Right ventricle myocardium superior (tissue), 1 donor: ENCODE data around the gene CBX8. TPM values are rescaled to one million over a fixed set of nuclear protein-coding genes. Genes with fewer than 3 reads are reported as not detected.
A peak's percentile ranks its signal among the peaks of the same experiment; 100 is the strongest.

Source experiments
- ATAC-seq: fragments of 200-7000 bp; cut with Tn5 transposase; one replicate; pipeline ENCODE4 v1.9.1; 2020; ENCODE audit warnings: mild to moderate bottlenecking; ENCODE audit not compliant: poor library complexity
- DNase-seq: peaks from one replicate; pipeline ENCODE4 v3.0.0-alpha.2; 2020
- intact Hi-C: fragments of 100-400 bp; cut with DNase I; formaldehyde crosslinking; loops from one replicate; pipeline ENCODE4 v1.11.2; 2022
- total RNA-seq: library from RNA; stranded (reverse); fragmentation: NEBNext Ultra II Directional; extraction: Animal tissue kit (Norgen Biotek cat#: 25700); gene quantifications from one replicate; pipeline ENCODE4 v1.2.1, GENCODE V29; 2021
- donor health status: DM: no; HTN: yes; CAD: no; lungs with severe emphysema.

Gene CBX8
- total RNA-seq, 1 donor from 2014 or later = 6.2 TPM

GRCh38 chr17:79749958-79750357, 46.9 kb downstream of the CBX8 start:
- intact Hi-C loops = no loop called here
- ATAC-seq (no peak), DNase-seq (peak; percentile 5)

- ATAC-seq = no peak
- no peak for DNase-seq
- intact Hi-C loops = no loop called here
Observed at GRCh38 chr17:79749156-79749815, 47.6 kb downstream of the CBX8 start.

- intact Hi-C loops = no loop called here
- DNase-seq (no peak), ATAC-seq (no peak)
Observed at GRCh38 chr17:79748295-79749099, 48.4 kb downstream of the CBX8 start.

GRCh38 chr17:79747508-79748294, 49.2 kb downstream of the CBX8 start:
- intact Hi-C loops = no loop called here

GRCh38 chr17:79746889-79747507, 49.9 kb downstream of the CBX8 start:
- ATAC-seq = no peak
- DNase-seq = no peak
- intact Hi-C loops = no loop called here

More at GRCh38 chr17:79747508-79748294, 49.2 kb downstream of the CBX8 start:
- no peak for DNase-seq
- no peak for ATAC-seq

GRCh38 chr17:79745641-79746105, 51.2 kb downstream of the CBX8 start:
- intact Hi-C loops = no loop called here
- ATAC-seq (no peak), DNase-seq (no peak)

GRCh38 chr17:79743614-79744013, 53.3 kb downstream of the CBX8 start:
- ATAC-seq (no peak), DNase-seq (no peak)
- intact Hi-C loops = loop anchor here (5.0 kb wide), 1 partner anchor 244 kb away; no protein-coding TSS in a partner anchor

GRCh38 chr17:79742951-79743476, 53.9 kb downstream of the CBX8 start:
- ATAC-seq = no peak
- intact Hi-C loops = loop anchor here (5.0 kb wide), 1 partner anchor 244 kb away; no protein-coding TSS in a partner anchor
- DNase-seq = no peak

GRCh38 chr17:79742589-79742918, 54.3 kb downstream of the CBX8 start:
- no peak for DNase-seq
- ATAC-seq = no peak
- intact Hi-C loops = loop anchor here (5.0 kb wide), 1 partner anchor 245 kb away; no protein-coding TSS in a partner anchor

Other genes starting within 250 kb of the CBX8 start
- not detected for gene RBFOX3, start 186.0 kb downstream of the CBX8 start, total RNA-seq
- gene ENPP7, start 66.1 kb downstream of the CBX8 start, total RNA-seq = not detected
- gene CBX2, start 18.9 kb downstream of the CBX8 start, total RNA-seq = 4.2 TPM
- 25.6 TPM for gene CBX4, start 42.4 kb upstream of the CBX8 start, total RNA-seq
- gene TBC1D16, start 238.8 kb upstream of the CBX8 start, total RNA-seq = 14.0 TPM
- gene CCDC40, start 239.6 kb upstream of the CBX8 start, total RNA-seq = 4.5 TPM